Measurements from ENCODE around the gene ATP23.

ATP23 gene

DNA sequence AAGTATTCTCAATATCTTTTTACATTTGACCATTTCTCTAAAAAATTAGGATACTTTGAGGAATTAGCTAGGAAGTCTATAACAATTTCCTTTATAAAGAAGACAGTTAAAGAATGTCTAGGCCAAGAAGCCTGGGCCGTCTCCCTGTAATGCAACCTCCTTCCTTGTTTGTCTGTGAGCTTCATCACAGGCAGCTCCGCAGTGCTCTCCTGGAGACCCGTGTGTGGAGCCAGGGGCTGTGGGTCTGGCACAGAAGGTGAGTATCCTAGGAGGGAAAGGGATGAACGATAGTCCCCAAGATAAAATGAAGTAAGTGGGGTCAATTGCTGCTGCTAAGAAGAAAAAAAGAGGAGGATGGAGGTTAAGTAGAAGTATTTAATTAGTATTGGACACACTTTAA is 31.8 kb upstream of the ATP23 start:
- Histone ChIP-seq H3K9me3 (ENCODE audit: control insufficient read depth, low read length) (no peaks in the 10 kb centered on the region), H3K4me1 (ENCODE audit: control insufficient read depth, insufficient read depth, low read length, poor library complexity, severe bottlenecking) (no peaks in the 10 kb centered on the region), H3K27ac (ENCODE audit: low read depth, low read length, severe bottlenecking) (no peak overlapping the region), H3K36me3 (ENCODE audit: control insufficient read depth, insufficient read depth, low read length) (no peaks in the 10 kb centered on the region), H3K4me3 (ENCODE audit: extremely low read depth, insufficient read depth, low read length, poor library complexity, severe bottlenecking) (no peak overlapping the region)
- WGBS, 2 experiments (ENCODE audit: insufficient coverage in 2 of 2): 76 to 88% methylated on average over 3 to 4 of the region's 4 CpGs

DNA sequence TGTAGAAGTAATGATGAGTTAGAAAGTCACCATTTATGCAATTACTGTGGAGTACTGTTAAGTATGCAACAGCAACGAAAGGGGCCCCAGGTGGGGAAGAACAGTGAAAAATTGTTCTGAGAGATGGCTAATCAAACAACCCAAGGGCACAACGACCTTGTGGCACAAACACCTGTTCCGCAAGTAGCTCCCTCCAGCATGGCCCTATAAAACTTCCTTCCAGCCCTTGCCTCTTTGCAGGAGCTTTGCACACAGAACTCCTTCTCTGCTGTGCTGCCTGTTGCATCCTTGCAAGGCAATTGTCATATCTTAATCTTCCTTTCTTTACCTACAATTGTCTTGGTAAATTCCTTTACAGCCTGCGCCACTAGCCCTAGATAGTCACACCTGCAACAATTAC is 23.2 kb upstream of the ATP23 start:
- H3K4me1 ChIP-seq (ENCODE audit: control insufficient read depth, insufficient read depth, low read length, poor library complexity, severe bottlenecking): no peaks in the 10 kb centered on the region
- no peaks in the 10 kb centered on the region for H3K36me3 ChIP-seq (ENCODE audit: control insufficient read depth, insufficient read depth, low read length)
- no peak overlapping the region for H3K4me3 ChIP-seq (ENCODE audit: extremely low read depth, insufficient read depth, low read length, poor library complexity, severe bottlenecking)
- H3K9me3 ChIP-seq (ENCODE audit: control insufficient read depth, low read length): no peaks in the 10 kb centered on the region
- 72 to 84% methylated on average over 3 of the region's 4 CpGs for WGBS, 2 experiments (ENCODE audit: insufficient coverage in 2 of 2)
- no peak overlapping the region for H3K27ac ChIP-seq (ENCODE audit: low read depth, low read length, severe bottlenecking)

GRCh38 chr12:57927086-57927485 is 14.3 kb upstream of the ATP23 start:
- 59 to 87% methylated on average over 2 to 3 of the region's 3 CpGs for WGBS, 2 experiments (ENCODE audit: insufficient coverage in 2 of 2)
- Histone ChIP-seq H3K4me3 (ENCODE audit: extremely low read depth, insufficient read depth, low read length, poor library complexity, severe bottlenecking) (no peak overlapping the region), H3K4me1 (ENCODE audit: control insufficient read depth, insufficient read depth, low read length, poor library complexity, severe bottlenecking) (no peaks in the 10 kb centered on the region), H3K9me3 (ENCODE audit: control insufficient read depth, low read length) (no peaks in the 10 kb centered on the region), H3K36me3 (ENCODE audit: control insufficient read depth, insufficient read depth, low read length) (no peaks in the 10 kb centered on the region), H3K27ac (ENCODE audit: low read depth, low read length, severe bottlenecking) (no peak overlapping the region)

DNA sequence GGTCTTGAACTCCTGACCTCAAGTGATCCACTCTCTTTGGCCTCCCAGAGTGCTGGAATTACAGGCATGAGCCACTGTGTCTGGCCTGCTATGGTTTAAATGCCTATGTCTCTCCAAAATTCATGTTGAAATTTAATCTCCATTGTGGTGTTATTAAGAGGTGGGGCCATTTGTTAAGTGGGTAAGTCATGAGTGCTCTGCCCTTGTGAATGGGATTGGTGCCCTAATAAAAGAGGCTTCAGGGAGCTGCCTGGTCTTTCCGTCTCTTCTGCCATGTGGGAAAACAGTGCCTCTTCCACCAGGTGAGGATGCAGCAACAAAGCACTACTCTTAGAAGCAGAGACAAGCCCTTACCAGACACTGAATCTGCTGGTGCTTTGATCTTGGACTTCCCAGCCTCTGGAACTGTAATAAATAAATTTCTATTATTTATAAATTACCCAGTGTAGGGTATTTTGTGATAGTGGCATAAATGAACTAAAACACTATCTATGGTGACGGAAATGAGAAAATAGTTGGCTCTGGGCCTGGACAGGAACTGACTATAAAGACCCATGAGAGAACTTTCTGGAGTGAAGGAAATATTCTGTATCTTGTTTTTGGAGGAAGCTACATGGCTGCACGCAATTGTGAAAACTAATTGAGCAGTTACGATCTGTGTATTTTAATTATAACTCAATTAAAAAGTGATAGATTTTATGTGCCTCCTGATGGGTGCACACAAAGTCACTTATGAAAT is 12.1 kb upstream of the ATP23 start:
- H3K36me3 ChIP-seq (ENCODE audit: control insufficient read depth, insufficient read depth, low read length): no peaks in the 10 kb centered on the region
- WGBS, 2 experiments (ENCODE audit: insufficient coverage in 2 of 2): 85% methylated on average over 2 of the region's 4 CpGs

GRCh38 chr12:57934819-57935218 is 6.5 kb upstream of the ATP23 start:
- Histone ChIP-seq H3K9me3 (ENCODE audit: control insufficient read depth, low read length) (no peaks in the 10 kb centered on the region), H3K4me3 (ENCODE audit: extremely low read depth, insufficient read depth, low read length, poor library complexity, severe bottlenecking) (no peak overlapping the region), H3K4me1 (ENCODE audit: control insufficient read depth, insufficient read depth, low read length, poor library complexity, severe bottlenecking) (no peaks in the 10 kb centered on the region), H3K36me3 (ENCODE audit: control insufficient read depth, insufficient read depth, low read length) (no peaks in the 10 kb centered on the region), H3K27ac (ENCODE audit: low read depth, low read length, severe bottlenecking) (no peak overlapping the region)
- WGBS, 2 experiments (ENCODE audit: insufficient coverage in 2 of 2): 89% methylated on average over 4 of the region's 4 CpGs; no CpG with 5 or more reads in 1 of the 2 experiments

More for the DNA sequence above, 12.1 kb upstream of the ATP23 start:
- no peaks in the 10 kb centered on the region for H3K4me1 ChIP-seq (ENCODE audit: control insufficient read depth, insufficient read depth, low read length, poor library complexity, severe bottlenecking)
- H3K9me3 ChIP-seq (ENCODE audit: control insufficient read depth, low read length): no peaks in the 10 kb centered on the region
- no peak overlapping the region for H3K4me3 ChIP-seq (ENCODE audit: extremely low read depth, insufficient read depth, low read length, poor library complexity, severe bottlenecking)
- H3K27ac ChIP-seq (ENCODE audit: low read depth, low read length, severe bottlenecking): no peak overlapping the region

DNA sequence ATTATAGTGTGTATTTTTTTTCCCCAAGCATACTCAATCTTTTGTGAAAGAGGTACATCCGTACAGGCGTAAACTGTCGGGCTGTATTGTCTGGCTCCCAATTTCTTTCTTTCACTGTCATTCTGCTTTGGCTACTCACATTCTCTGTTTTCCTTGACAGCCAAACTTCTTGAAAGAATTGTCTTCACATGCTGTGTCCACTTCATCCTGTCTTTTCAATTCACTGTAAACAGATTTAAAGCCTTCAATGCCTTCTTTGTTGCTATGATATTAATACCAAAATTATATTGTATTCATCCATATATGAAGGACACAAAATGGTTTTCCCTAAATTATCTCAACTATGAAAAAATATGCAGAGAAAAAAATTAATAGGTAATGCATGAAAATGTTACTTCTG is 6.0 kb upstream of the ATP23 start:
- H3K27ac ChIP-seq (ENCODE audit: low read depth, low read length, severe bottlenecking): peak overlapping the region; percentile 79
- peak overlapping the region; percentile 46 for H3K4me3 ChIP-seq (ENCODE audit: extremely low read depth, insufficient read depth, low read length, poor library complexity, severe bottlenecking)
- no peaks in the 10 kb centered on the region for H3K36me3 ChIP-seq (ENCODE audit: control insufficient read depth, insufficient read depth, low read length)
- H3K4me1 ChIP-seq (ENCODE audit: control insufficient read depth, insufficient read depth, low read length, poor library complexity, severe bottlenecking): no peaks in the 10 kb centered on the region
- WGBS, 2 experiments (ENCODE audit: insufficient coverage in 2 of 2): 83 to 94% methylated on average over 2 to 3 of the region's 3 CpGs
- H3K9me3 ChIP-seq (ENCODE audit: control insufficient read depth, low read length): no peaks in the 10 kb centered on the region

DNA sequence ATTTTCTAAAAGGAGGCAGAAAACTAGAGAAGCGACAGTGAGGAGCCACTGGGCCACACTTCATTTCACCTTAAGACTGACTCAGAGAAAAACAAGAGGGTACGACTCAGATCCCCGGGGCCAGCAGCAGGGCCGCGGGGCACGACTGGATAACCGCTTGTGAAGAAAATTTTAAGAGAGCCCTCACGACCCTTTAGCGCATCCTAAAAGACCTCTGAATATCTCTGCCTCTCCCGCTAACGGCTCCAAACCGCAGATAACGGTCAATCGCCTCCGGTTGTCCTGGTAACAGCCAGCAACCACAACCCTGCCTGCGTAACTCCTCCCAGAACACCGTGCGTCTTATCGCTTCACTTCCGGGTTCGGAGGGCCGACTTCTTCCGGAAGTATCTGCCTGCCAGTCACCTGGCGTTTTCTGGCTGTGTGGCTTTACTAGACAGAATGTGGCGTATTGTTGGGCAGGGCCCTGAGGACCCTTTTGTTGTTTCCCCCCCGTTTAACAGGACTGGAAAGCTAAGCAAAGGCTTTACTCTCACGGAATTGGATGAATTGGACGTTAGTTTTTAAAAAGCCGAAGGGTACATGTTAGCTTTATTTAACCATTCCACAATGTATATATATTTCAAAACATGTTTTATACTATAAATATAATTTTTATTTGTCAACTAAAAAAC is 5.4 kb upstream of the ATP23 start:
- Histone ChIP-seq H3K4me1 (ENCODE audit: control insufficient read depth, insufficient read depth, low read length, poor library complexity, severe bottlenecking) (no peaks in the 10 kb centered on the region), H3K27ac (ENCODE audit: low read depth, low read length, severe bottlenecking) (peak overlapping the region; percentile 79), H3K36me3 (ENCODE audit: control insufficient read depth, insufficient read depth, low read length) (no peaks in the 10 kb centered on the region), H3K9me3 (ENCODE audit: control insufficient read depth, low read length) (no peaks in the 10 kb centered on the region), H3K4me3 (ENCODE audit: extremely low read depth, insufficient read depth, low read length, poor library complexity, severe bottlenecking) (peak overlapping the region; percentile 46)
- 2% methylated on average over 22 to 28 of the region's 29 CpGs for WGBS, 2 experiments (ENCODE audit: insufficient coverage in 2 of 2)

DNA sequence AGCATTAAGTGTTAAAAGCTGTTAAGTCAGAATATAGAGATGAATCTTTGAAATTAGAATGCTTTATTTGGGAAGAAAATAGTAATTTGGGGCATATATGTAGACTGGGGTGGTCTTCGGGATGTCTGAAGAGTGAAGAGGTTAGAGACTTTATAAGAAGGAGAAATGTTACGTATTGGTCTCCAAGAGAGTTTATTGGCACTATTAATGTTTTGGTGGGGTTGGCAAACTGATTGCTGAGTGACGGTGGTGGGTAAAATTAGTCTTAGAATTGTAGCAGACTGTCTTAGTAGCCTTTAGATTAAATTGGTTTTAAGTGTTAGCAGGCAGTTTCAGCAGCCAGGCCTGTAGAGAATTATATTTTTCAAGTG is 4.9 kb upstream of the ATP23 start:
- 73 to 76% methylated on average over 3 of the region's 3 CpGs for WGBS, 2 experiments (ENCODE audit: insufficient coverage in 2 of 2)
- H3K27ac ChIP-seq (ENCODE audit: low read depth, low read length, severe bottlenecking): no peak overlapping the region
- peak overlapping the region; percentile 46 for H3K4me3 ChIP-seq (ENCODE audit: extremely low read depth, insufficient read depth, low read length, poor library complexity, severe bottlenecking)
- no peaks in the 10 kb centered on the region for H3K36me3 ChIP-seq (ENCODE audit: control insufficient read depth, insufficient read depth, low read length)
- H3K9me3 ChIP-seq (ENCODE audit: control insufficient read depth, low read length): no peaks in the 10 kb centered on the region
- H3K4me1 ChIP-seq (ENCODE audit: control insufficient read depth, insufficient read depth, low read length, poor library complexity, severe bottlenecking): no peaks in the 10 kb centered on the region

DNA sequence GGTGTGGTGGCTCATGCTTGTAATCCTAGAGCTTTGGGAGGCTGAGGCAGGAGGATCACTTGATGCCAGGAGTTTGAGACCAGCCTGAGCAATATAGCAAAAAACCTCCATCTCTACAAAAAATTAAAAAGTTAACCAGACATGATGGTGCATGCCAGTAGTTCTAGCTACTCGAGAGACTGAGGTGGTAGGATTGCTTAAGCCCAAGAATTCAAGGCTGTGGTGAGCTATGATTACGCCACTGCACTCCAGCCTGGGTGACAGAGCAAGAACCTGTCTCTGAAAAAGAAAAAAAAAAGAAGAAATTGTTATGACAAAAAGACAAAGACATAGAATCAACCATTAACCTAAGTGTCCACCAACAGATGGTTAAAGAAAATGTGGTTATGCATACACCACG is 2.1 kb upstream of the ATP23 start:
- WGBS, 2 experiments (ENCODE audit: insufficient coverage in 2 of 2): 83 to 100% methylated on average over 2 of the region's 3 CpGs
- Histone ChIP-seq H3K36me3 (ENCODE audit: control insufficient read depth, insufficient read depth, low read length) (no peaks in the 10 kb centered on the region), H3K27ac (ENCODE audit: low read depth, low read length, severe bottlenecking) (no peak overlapping the region), H3K4me1 (ENCODE audit: control insufficient read depth, insufficient read depth, low read length, poor library complexity, severe bottlenecking) (no peaks in the 10 kb centered on the region), H3K9me3 (ENCODE audit: control insufficient read depth, low read length) (no peaks in the 10 kb centered on the region), H3K4me3 (ENCODE audit: extremely low read depth, insufficient read depth, low read length, poor library complexity, severe bottlenecking) (no peak overlapping the region)

- Histone ChIP-seq H3K9me3 (ENCODE audit: control insufficient read depth, low read length) (no peaks in the 10 kb centered on the region), H3K4me3 (ENCODE audit: extremely low read depth, insufficient read depth, low read length, poor library complexity, severe bottlenecking) (peak overlapping the region; percentile 52), H3K27ac (ENCODE audit: low read depth, low read length, severe bottlenecking) (no peak overlapping the region), H3K4me1 (ENCODE audit: control insufficient read depth, insufficient read depth, low read length, poor library complexity, severe bottlenecking) (no peaks in the 10 kb centered on the region), H3K36me3 (ENCODE audit: control insufficient read depth, insufficient read depth, low read length) (no peaks in the 10 kb centered on the region)
- 75 to 80% methylated on average over 2 of the region's 2 CpGs for WGBS, 2 experiments (ENCODE audit: insufficient coverage in 2 of 2)
These were observed 1.1 kb upstream of the ATP23 start for GRCh38 chr12:57940052-57940914.

GRCh38 chr12:57940915-57941164 is 527 bp upstream of the ATP23 start:
- H3K4me1 ChIP-seq (ENCODE audit: control insufficient read depth, insufficient read depth, low read length, poor library complexity, severe bottlenecking): no peaks in the 10 kb centered on the region
- no peak overlapping the region for H3K27ac ChIP-seq (ENCODE audit: low read depth, low read length, severe bottlenecking)
- H3K9me3 ChIP-seq (ENCODE audit: control insufficient read depth, low read length): no peaks in the 10 kb centered on the region
- no peaks in the 10 kb centered on the region for H3K36me3 ChIP-seq (ENCODE audit: control insufficient read depth, insufficient read depth, low read length)
- 14 to 17% methylated on average over 4 of the region's 4 CpGs for WGBS, 2 experiments (ENCODE audit: insufficient coverage in 2 of 2)
- H3K4me3 ChIP-seq (ENCODE audit: extremely low read depth, insufficient read depth, low read length, poor library complexity, severe bottlenecking): peak overlapping the region; percentile 52

Measured in mesodermal cell (in vitro differentiated cells).